GM19238 (cell line): ENCODE data around the gene CFAP251.
"Not testable (repeated sequence)": the region's sequence is repeated elsewhere in the genome, so short reads cannot be mapped to it uniquely, and the experiment has no call there.

ENCODE experiments used
- DNase-seq: peaks from one replicate; pipeline ENCODE4 v3.0.0; 2011; ENCODE audit warnings: low spot score; ENCODE audit not compliant: insufficient read length

Gene CFAP251

GRCh38 chr12:122026706-122027333 lies 108.4 kb downstream of the CFAP251 start:
- DNase-seq = no peak

DNA sequence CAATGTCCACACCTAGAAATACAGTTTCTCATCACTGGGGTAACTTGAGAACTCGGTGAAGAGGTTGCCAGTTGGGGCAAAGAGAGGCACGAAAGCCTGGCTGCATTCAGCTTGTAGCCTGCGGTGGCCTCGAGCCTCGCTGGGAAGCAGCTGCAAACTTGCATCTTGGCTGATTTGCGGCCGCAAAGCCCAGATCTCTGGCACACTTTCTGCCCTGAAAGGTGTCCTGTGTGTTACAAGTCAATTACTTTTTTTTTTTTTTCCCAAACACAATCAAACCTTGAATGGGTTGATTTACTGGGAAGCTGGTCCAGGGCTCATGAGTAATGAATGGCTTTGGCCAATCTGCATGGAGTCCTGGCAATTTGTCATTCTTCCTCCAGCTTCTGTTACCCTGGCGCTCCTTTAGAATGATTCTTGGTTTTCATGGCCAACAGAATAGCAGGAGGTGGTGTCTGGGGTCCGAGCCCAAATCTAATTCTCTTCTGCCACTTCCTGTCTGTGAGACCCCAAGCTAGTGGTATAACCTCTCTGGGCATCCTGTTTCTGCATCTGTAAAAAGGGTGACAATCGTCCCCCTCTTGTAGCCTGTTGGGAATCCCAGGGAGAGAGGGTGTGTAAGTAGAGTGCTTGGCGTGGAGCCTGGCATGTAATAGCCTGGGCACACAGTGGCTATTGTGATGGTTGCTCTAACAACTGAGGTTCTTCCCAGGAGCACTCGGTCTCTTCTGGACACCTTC lies 109.9 kb downstream of the CFAP251 start:
- DNase-seq = no peak

DNA sequence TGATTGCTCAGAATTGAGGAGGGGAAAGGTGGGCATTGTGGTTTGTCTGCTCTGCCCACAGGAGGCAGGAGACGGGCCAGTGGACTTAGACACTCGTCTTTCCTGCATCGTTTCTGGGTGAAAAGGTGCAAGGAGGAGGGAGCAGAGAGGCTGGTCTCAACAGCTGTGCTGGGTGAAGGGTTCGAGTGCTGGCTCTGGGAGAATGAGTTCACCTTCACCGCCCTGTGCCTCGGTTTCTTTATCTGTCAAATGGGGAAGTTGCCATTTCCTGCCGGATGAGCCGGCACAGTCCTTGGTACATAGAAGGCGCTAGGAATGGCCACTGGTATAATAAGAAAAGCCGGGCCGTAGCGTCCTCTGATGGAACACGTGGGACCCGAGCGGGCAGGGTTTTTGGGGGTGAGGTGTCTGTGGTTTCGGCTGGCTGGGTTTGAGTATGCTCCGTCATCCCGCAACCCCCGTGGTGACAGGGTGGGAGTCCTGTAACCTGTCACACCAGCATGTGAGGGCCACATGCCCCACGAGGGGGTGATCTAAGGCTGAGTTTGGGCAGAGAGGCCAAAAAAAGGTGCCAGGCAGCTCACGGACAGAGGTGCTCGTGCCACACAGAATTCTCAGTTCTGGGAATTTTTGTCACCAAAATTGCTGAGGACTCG lies 110.6 kb downstream of the CFAP251 start:
- peak; percentile 71 for DNase-seq

GRCh38 chr12:122029620-122030423 lies 111.4 kb downstream of the CFAP251 start:
- no peak for DNase-seq

- no peak for DNase-seq
Observed at GRCh38 chr12:122030424-122031035, 112.1 kb downstream of the CFAP251 start.

DNA sequence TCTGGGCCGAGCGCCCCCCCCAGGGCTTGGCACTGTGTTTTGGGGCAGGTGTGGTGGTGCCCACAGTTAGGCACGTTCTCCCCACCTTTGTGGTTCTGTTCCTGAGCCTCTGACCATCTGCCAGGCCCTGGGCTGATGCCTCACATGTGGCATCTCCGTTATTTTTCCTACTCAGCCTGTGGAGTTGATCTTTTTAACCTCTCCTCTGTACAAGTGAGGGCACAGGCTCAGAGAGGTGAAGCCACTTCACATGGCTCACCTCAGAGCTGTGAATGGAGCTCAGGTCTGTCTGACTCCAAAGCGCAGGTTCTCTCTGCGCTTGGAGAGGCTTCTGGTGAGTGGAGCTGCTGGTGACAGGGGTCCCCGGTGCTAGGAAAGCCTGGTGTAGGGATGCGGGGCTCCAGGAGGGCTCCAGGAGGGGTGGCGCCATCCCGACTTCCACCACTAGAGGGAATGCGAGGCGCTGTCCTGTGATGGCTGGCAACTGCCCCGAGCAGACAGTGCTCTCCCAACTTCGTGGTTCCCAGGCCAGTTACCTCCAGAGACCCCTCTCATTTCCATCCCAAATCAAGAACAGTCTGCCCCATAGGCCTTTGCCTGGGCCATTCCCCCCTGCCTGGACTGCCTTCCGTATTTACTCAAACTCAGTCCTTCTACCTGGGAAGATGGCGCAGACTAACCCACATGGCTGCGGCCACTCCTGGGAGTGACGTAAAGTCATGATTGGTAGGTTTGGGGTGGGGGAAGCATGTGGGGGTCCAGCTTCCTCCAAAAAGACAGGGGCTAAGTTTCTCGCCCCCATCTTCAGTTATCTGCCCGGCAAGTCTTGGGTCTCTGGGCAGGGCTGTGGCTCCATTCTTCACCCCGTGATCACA lies 113.2 kb downstream of the CFAP251 start:
- no peak for DNase-seq

- no peak for DNase-seq
Observed at GRCh38 chr12:122032580-122032979, 114.2 kb downstream of the CFAP251 start.

DNA sequence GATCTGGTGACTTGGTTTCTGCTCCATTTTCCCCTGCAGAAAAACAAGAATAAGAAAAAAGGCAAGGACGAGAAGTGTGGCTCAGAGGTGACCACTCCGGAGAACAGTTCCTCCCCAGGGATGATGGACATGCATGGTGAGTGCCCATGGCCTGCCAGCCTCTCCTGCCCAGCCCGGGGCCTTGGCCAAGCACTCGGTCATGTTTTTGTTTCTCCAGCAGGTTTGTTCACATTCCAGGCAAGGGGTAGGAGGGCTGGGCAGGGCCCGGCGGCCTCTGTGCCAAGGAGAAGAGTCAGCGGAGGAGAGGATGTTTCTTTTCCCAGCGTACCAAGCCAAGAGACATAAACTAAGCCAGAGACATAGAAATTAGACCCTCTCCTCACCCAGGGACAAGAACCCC lies 116.9 kb downstream of the CFAP251 start:
- no peak for DNase-seq

GRCh38 chr12:122036153-122036552 lies 117.8 kb downstream of the CFAP251 start:
- no peak for DNase-seq

DNA sequence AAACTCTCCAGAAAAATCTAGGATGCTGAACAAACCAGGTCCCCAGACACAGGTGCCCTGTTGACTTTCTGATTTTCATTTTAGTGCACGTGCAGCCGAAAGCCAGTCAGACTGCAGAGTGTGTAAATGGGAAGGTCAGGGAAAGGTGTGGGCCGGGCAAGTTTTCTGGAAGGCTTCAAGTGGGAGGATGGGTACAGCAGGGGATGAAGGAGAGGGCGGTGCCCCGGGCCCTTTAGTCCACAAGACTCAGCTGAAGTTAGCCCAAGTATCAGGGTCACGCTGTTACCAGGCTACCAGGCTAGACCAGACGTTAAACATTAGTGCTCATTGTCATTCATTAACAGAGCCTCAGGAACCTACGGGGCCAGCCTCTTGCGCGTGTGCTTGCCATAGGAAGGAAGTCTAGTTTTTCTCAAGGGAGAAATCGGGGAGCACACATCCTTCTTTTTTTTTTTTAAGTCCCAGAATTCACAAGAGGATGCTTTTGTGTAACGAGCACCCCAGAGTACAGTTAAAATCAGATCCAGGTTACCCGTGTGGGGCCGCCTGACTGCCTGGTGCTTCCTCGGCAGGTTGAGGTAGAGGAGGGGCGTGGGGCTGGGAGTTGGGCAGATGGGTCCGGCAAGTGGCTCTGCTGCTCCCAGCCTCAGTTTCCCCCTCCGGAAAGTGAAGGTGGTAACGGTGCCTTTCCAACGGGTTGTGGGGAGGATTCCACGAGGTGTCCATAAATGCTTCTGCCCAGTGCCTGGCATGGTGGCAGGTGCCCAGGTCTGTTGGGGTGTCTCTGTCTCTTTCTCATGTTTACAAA lies 122.4 kb downstream of the CFAP251 start:
- peak; percentile 56 for DNase-seq

- not testable (repeated sequence) for DNase-seq
Observed at GRCh38 chr12:122041458-122041857, 123.1 kb downstream of the CFAP251 start.

DNA sequence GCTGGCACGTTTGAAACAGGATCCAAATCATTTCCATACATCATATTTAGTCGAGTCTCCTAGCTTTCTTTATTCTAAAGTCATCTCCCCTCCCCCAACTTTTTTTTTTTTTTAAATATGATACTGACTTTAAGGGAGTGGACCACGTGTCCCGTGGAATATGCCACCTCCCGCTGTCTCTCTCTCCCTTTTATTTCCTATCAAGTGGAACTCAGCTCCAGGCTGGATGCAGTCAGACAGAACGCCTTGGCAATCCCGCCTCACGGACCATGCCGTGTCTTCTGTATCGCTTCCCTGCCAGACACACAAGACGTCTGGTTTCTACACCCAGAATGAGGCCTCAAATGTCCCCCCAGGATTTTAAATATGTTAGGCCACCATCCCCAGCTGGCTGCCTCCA lies 124.5 kb downstream of the CFAP251 start:
- DNase-seq = no peak

GRCh38 chr12:122043476-122043875 lies 125.1 kb downstream of the CFAP251 start:
- no peak for DNase-seq

DNA sequence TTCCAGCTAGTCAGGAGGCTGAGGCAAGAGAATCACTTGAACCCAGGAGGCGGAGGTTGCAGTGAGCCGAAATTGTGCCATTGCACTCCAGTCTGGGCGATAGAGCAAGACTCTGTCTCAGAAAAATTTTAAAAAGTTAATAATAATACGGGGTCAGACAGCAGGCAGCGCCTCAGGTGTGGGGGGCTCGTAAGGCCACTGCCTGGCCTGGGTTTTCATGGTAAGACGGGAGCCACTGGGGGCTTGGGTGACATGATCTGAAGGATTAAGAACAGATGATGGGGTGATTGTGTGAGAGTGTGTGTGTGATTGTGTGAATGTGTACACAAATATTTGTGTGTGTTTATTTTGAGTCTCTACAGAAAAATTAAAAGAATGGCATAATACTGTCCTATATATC lies 126.9 kb downstream of the CFAP251 start:
- no peak for DNase-seq

- no peak for DNase-seq
Observed at GRCh38 chr12:122046145-122046544, 127.8 kb downstream of the CFAP251 start.

GRCh38 chr12:122048151-122048550 lies 129.8 kb downstream of the CFAP251 start:
- DNase-seq = no peak

- no peak for DNase-seq
Observed at GRCh38 chr12:122049827-122050226, 131.4 kb downstream of the CFAP251 start.

DNA sequence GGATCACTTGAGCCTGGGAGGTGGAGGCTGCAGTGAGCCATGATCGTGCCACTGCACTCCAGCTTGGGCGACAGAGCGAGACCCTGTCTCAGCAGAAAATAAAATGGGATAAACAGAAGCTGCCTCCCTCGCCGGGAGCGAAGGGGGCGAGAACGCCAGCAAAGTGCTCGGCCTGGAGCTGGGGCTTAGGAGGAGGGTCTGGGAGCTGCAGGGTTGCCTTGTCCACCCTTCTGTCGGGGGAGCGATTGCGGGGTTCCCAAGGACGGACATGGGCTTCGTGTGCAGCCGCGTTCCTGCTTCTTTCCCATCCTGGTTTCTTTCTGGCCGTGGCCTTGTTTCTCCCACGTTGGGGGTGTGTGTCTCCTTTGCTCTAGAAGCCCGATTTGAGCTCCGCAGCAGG lies 132.3 kb downstream of the CFAP251 start:
- no peak for DNase-seq

DNA sequence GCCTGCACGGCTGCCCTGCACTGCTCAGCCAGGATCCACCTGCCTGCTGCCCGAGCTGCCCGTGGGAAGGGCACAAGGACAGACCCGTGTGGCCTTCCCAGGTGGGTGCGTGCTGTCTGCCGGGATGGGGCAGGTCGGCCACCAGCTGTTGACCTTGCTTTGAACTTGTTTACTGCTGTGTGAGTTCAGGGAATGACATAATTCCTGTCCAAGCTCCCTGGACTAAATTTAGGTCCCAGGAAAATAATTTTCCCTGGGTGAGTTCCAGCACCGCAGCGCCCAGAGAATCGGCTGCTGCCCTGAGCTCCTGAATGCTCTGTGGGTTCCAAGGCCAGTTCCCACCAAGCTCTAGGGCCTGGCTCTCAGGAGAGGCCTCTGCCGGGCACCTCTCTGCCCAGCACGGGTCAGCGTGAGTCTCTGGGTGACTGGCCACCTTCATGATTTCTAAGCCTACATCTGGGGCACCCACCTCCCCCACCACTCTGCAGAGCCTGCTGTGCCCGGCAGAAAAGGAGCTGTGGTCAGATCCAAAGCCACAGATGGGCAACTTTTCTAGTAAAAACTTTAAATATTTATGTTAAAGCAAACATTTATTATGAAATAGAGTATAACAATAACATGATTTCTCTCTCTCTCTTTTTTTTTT lies 133.0 kb downstream of the CFAP251 start:
- no peak for DNase-seq
